CD4-positive, alpha-beta T cell (primary cell): Measurements from ENCODE around the gene EFCAB8. TPM values are rescaled to one million over a fixed set of nuclear protein-coding genes. Genes with fewer than 3 reads are reported as not detected.

Source experiments
- ATAC-seq: fragments of 200-7000 bp; cut with Tn5 transposase; one replicate; pipeline ENCODE4 v1.10.0; 2022; ENCODE audit warnings: mild to moderate bottlenecking; ENCODE audit not compliant: poor library complexity
- CTCF ChIA-PET: fragments of 350-600 bp; sonication (Branson Sonifier 250); formaldehyde crosslinking; loops from one replicate; lab custom pipeline; 2021; ENCODE audit warnings: antibody characterized with exemption, inconsistent platforms; lab: Charles Lee
- POLR2A ChIA-PET: fragments of 350-600 bp; sonication (Branson Sonifier 250); formaldehyde crosslinking; loops from one replicate; lab custom pipeline; 2021; ENCODE audit warnings: antibody characterized with exemption, inconsistent platforms; lab: Charles Lee
- DNase-seq, 14 experiments: peaks; one replicate each; pipeline ENCODE4 v3.0.0-alpha.2; 2013 to 2020; ENCODE audit warnings: mixed read lengths in 2 of 14
- H3K27ac ChIP-seq, 2 donors: one replicate each; pipeline versions ENCODE4 v1.5.1 to v1.7.0; 2013; ENCODE audit warnings: low read length in 2 of 2, low read depth in 1 of 2, mild to moderate bottlenecking in 1 of 2
- H3K27me3 ChIP-seq, 2 experiments: 1 replicate in 1 of 2; 2 replicates in 1 of 2; pipeline versions ENCODE4 v1.6.1 to v1.7.0; 2013; ENCODE audit warnings: low read length in 2 of 2, control low read depth in 1 of 2, mild to moderate bottlenecking in 1 of 2, moderate library complexity in 1 of 2; ENCODE audit not compliant: insufficient read depth in 2 of 2, control insufficient read depth in 1 of 2
- H3K36me3 ChIP-seq: one replicate; pipeline ENCODE4 v1.6.1; 2013; ENCODE audit warnings: low read length, control low read depth; ENCODE audit not compliant: insufficient read depth
- H3K4me1 ChIP-seq: one replicate; pipeline ENCODE4 v1.6.1; 2013; ENCODE audit warnings: low read length, control low read depth; ENCODE audit not compliant: insufficient read depth
- H3K4me3 ChIP-seq: one replicate; pipeline ENCODE4 v1.5.1; 2013; ENCODE audit warnings: mild to moderate bottlenecking, low read length, moderate library complexity
- H3K9me3 ChIP-seq, 2 experiments: 1 replicate in 1 of 2; 2 replicates in 1 of 2; pipeline versions ENCODE4 v1.6.1 to v1.7.0; 2013; ENCODE audit warnings: low read length in 2 of 2, mild to moderate bottlenecking in 2 of 2, control low read depth in 1 of 2, moderate library complexity in 1 of 2; ENCODE audit not compliant: control insufficient read depth in 1 of 2, insufficient read depth in 1 of 2
- H3K27ac Mint-ChIP-seq: one replicate; pipeline ENCODE4 v1.8.0; 2020; ENCODE audit warnings: mixed read lengths
- H3K27me3 Mint-ChIP-seq: one replicate; pipeline ENCODE4 v1.8.0; 2021; ENCODE audit warnings: mixed read lengths
- H3K36me3 Mint-ChIP-seq: one replicate; pipeline ENCODE4 v1.8.0; 2021; ENCODE audit warnings: low read depth, mixed read lengths
- H3K4me1 Mint-ChIP-seq: one replicate; pipeline ENCODE4 v1.8.0; 2021; ENCODE audit warnings: low read depth, mixed read lengths
- H3K4me3 Mint-ChIP-seq: one replicate; pipeline ENCODE4 v1.8.0; 2020; ENCODE audit warnings: mild to moderate bottlenecking, mixed read lengths
- H3K9me3 Mint-ChIP-seq: one replicate; pipeline ENCODE4 v1.8.0; 2020; ENCODE audit warnings: mixed read lengths
- intact Hi-C, 2 experiments: fragments of 100-400 bp; cut with DNase I in 1 of 2; cut with micrococcal nuclease in 1 of 2; formaldehyde crosslinking; loops; one replicate each; pipeline versions ENCODE4 v1.15.1 to v1.9.0; 2023 to 2025; cut with DNase I, micrococcal nuclease
- total RNA-seq, 174 experiments: library from RNA in 2 of 174; stranded (reverse) in 2 of 174; gene quantifications; one replicate each; pipeline ENCODE4 v1.2.3 and lab custom pipeline; 2021 to 2026
- TF ChIP-seq, protein P1 (sequence below): fragments of 200-600 bp; IDR thresholded peaks from one replicate; pipeline ENCODE4 v1.8.0; 2022; ENCODE audit warnings: antibody characterized with exemption, mild to moderate bottlenecking

Gene EFCAB8
- total RNA-seq, 2 experiments from 2014 or later, result 0.81 to 2.5 TPM

DNA sequence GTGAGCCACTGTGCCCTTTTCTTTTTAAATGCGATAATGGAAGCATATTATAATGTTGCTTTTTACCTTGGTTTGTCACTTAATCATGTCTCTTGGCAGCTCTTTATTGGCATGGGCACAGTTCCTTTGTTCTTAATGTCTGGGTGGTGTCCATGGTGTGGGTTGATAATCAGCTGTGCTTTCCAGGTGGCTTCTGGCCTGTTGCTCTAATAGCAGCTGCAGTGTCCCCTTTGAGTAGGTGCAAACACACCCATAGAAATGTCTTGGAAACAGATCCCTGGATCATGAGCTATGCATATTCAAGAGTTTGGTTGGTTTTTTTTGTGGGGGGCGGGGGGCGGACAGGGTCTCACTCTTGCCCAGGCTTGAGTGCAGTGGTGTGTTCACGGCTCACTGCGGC, 29.9 kb downstream of the EFCAB8 start:
- no peak overlapping the region for H3K27ac ChIP-seq
- CTCF ChIA-PET, result no interaction called here
- no peaks in the 10 kb centered on the region for H3K27me3 ChIP-seq
- no peaks in the 10 kb centered on the region for H3K27me3 Mint-ChIP-seq
- no peak overlapping the region for H3K4me3 Mint-ChIP-seq
- no peaks in the 10 kb centered on the region for H3K36me3 ChIP-seq
- no peaks in the 10 kb centered on the region for H3K9me3 Mint-ChIP-seq
- TF ChIP-seq, protein P1, sequence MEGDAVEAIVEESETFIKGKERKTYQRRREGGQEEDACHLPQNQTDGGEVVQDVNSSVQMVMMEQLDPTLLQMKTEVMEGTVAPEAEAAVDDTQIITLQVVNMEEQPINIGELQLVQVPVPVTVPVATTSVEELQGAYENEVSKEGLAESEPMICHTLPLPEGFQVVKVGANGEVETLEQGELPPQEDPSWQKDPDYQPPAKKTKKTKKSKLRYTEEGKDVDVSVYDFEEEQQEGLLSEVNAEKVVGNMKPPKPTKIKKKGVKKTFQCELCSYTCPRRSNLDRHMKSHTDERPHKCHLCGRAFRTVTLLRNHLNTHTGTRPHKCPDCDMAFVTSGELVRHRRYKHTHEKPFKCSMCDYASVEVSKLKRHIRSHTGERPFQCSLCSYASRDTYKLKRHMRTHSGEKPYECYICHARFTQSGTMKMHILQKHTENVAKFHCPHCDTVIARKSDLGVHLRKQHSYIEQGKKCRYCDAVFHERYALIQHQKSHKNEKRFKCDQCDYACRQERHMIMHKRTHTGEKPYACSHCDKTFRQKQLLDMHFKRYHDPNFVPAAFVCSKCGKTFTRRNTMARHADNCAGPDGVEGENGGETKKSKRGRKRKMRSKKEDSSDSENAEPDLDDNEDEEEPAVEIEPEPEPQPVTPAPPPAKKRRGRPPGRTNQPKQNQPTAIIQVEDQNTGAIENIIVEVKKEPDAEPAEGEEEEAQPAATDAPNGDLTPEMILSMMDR, result no peak
- H3K4me3 ChIP-seq, result no peak overlapping the region
- no peak overlapping the region for H3K27ac Mint-ChIP-seq
- no peak for DNase-seq
- POLR2A ChIA-PET, result no interaction called here
- no peaks in the 10 kb centered on the region for H3K36me3 Mint-ChIP-seq
- ATAC-seq, result no peak
- intact Hi-C loops, result no loop called here
- no peaks in the 10 kb centered on the region for H3K9me3 ChIP-seq
- no peaks in the 10 kb centered on the region for H3K4me1 ChIP-seq
- no peaks in the 10 kb centered on the region for H3K4me1 Mint-ChIP-seq

DNA sequence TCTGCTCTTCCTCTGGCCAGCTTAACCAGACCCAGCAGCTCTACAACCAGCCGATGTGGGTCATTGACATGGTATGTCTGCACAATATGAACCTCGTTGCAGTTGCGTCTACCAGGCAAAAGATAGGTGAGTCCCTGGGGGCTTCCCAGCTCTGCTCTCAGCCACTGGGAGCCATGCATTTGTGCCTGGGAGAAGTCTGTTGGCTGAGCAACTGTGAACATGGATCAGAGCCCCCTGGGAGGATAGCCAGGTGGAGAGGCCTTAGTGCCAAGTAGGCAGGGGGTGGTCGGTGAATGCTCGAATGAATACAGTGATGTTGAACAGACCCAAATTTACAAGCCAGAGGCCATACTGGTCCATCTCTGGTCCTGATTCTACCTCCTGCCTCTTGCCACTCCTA, 30.6 kb downstream of the EFCAB8 start:
- no peaks in the 10 kb centered on the region for H3K4me1 Mint-ChIP-seq
- ATAC-seq (no peak), DNase-seq (no peak)
- H3K4me3 ChIP-seq, result no peak overlapping the region
- no peaks in the 10 kb centered on the region for H3K36me3 ChIP-seq
- H3K36me3 Mint-ChIP-seq, result no peaks in the 10 kb centered on the region
- POLR2A ChIA-PET, result no interaction called here
- TF ChIP-seq, protein P1, result no peak
- H3K4me1 ChIP-seq, result no peaks in the 10 kb centered on the region
- no peaks in the 10 kb centered on the region for H3K9me3 Mint-ChIP-seq
- CTCF ChIA-PET, result interaction anchor here (0.7 kb wide), 1 partner anchor 581 kb away, joined by 3 read pairs; no protein-coding TSS in a partner anchor
- intact Hi-C loops, result no loop called here
- no peak overlapping the region for H3K27ac Mint-ChIP-seq
- no peaks in the 10 kb centered on the region for H3K27me3 ChIP-seq
- H3K9me3 ChIP-seq, result no peaks in the 10 kb centered on the region
- H3K27ac ChIP-seq, result no peak overlapping the region
- no peak overlapping the region for H3K4me3 Mint-ChIP-seq
- no peaks in the 10 kb centered on the region for H3K27me3 Mint-ChIP-seq

DNA sequence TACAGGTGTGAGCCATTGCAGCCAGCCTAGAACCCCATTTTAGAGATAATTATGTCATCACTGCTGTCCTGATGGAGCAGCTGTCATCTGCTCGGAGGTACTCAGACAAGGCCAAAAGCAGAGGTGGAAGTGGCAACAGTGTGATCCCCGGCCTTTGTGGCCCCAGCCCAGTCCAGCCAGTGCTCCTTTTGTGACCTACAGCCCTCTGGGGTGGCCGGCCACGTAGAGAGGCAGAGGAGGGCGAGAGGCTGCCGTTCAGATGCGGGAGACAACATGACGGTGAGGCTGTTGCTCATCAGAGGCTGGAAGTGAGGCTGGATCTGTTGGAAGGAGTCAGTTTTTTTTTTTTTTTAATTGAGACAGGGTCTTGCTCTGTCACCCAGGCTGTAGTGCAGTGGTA, 32.8 kb downstream of the EFCAB8 start:
- POLR2A ChIA-PET, result no interaction called here
- TF ChIP-seq, protein P1, result no peak
- H3K27me3 Mint-ChIP-seq, result no peaks in the 10 kb centered on the region

More for the DNA sequence above, 32.8 kb downstream of the EFCAB8 start:
- no peak overlapping the region for H3K27ac ChIP-seq
- intact Hi-C loops, result loop anchor here in 1 of 2 experiments (5.0 kb wide), 1 partner anchor 99 kb away; no protein-coding TSS in a partner anchor
- H3K4me3 ChIP-seq, result no peak overlapping the region
- no peaks in the 10 kb centered on the region for H3K27me3 ChIP-seq
- no peak for ATAC-seq
- H3K4me1 ChIP-seq, result no peaks in the 10 kb centered on the region
- CTCF ChIA-PET, result no interaction called here
- no peak overlapping the region for H3K27ac Mint-ChIP-seq
- no peaks in the 10 kb centered on the region for H3K4me1 Mint-ChIP-seq
- H3K9me3 Mint-ChIP-seq, result no peaks in the 10 kb centered on the region
- H3K36me3 Mint-ChIP-seq, result no peaks in the 10 kb centered on the region
- no peaks in the 10 kb centered on the region for H3K36me3 ChIP-seq
- H3K9me3 ChIP-seq, result no peaks in the 10 kb centered on the region
- DNase-seq, result no peak
- H3K4me3 Mint-ChIP-seq, result no peak overlapping the region
